NT2/D1 (cell line): ENCODE results near the gene CACNA1A.

ENCODE experiments used
- DNase-seq: peaks from one replicate; pipeline ENCODE4 v3.0.0-alpha.2; 2011; ENCODE audit warnings: low read depth, low spot score
- H3K27me3 ChIP-seq: 2 replicates; pipeline ENCODE4 v1.6.0; 2011; ENCODE audit warnings: mild to moderate bottlenecking; ENCODE audit not compliant: insufficient read length, insufficient read depth
- H3K36me3 ChIP-seq: 2 replicates; pipeline ENCODE4 v1.6.1; 2011; ENCODE audit warnings: mild to moderate bottlenecking, low read length, mixed read lengths; ENCODE audit not compliant: insufficient read depth, insufficient read length
- H3K4me1 ChIP-seq: 2 replicates; pipeline ENCODE4 v1.5.1; 2011; ENCODE audit not compliant: insufficient read depth, insufficient read length
- H3K4me3 ChIP-seq: 2 replicates; pipeline ENCODE4 v1.5.1; 2011; ENCODE audit warnings: low read depth; ENCODE audit not compliant: insufficient read length
- H3K9ac ChIP-seq: 2 replicates; pipeline ENCODE4 v1.6.0; 2011; ENCODE audit warnings: low read depth; ENCODE audit not compliant: insufficient read length
- H3K9me3 ChIP-seq: 2 replicates; pipeline ENCODE4 v1.5.1; 2011; ENCODE audit warnings: mild to moderate bottlenecking, low read length; ENCODE audit not compliant: insufficient read depth
- SUZ12 ChIP-seq: IDR thresholded peaks from 2 replicates; pipeline ENCODE4 v1.6.1; 2011; ENCODE audit not compliant: insufficient read length, insufficient read depth; ENCODE audit errors: extremely low read depth
- YY1 ChIP-seq: IDR thresholded peaks from 2 replicates; pipeline ENCODE4 v1.6.1; 2011; ENCODE audit not compliant: insufficient read length, insufficient read depth
- ZNF274 ChIP-seq: IDR thresholded peaks from 2 replicates; pipeline ENCODE4 v1.6.1; 2011; ENCODE audit warnings: mild to moderate bottlenecking, low read depth, low read length

Gene CACNA1A

DNA sequence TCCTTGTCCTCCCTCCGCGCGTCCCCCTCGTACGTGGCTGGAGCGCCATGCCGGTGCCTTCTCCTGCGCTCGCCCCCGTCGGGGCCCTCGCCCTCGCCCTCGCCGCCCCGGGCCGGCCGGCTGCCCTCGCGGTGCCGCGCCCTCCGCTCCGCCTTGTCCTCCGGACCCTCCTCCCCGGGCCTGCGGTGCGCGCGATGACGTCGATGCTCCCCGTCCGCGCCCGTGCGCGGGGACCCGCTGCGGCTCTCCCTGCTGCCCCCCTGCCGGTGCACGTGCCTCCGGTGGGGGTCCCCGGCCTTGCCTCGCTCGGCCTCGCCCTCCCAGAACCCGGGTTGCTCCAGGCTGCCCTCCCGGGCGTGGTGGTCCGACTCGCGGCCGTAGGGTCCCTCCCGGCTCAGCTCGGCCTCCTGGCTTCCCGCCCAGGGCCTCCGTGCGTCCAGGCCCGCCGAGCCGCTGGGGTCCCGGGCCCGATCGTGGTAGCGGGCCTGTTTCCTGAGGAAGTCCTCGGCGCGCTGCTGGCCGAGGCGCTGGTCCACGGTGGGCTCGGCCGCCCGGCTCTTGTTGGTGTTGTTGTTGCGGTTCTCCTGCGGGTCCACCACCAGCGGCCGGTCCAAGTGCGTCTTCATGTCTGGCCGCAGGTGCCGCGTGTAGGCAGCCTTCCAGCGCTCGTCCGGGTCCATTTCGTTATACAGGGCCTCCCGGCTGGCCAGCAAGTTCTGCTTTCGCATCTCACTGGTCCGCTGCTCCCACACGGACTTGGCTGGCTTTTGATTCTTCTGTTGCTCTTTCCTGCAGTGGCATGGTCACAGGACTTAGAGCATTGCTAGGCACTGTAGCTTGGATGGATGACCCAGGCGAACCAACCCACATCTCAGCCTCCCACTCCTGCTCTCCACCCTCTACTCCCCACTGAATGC lies 207.5 kb downstream of the CACNA1A start:
- no peak overlapping the region for H3K4me3 ChIP-seq
- DNase-seq = no peak
- H3K4me1 ChIP-seq = peaks cover 13% of the 10 kb centered on the region
- H3K9ac ChIP-seq = no peak overlapping the region
- H3K9me3 ChIP-seq = no peaks in the 10 kb centered on the region
- H3K27me3 ChIP-seq = no peaks in the 10 kb centered on the region
- no peaks in the 10 kb centered on the region for H3K36me3 ChIP-seq
- TF ChIP-seq SUZ12 (no peak), ZNF274 (no peak), YY1 (no peak)

- Histone ChIP-seq H3K27me3 (no peaks in the 10 kb centered on the region), H3K4me1 (no peaks in the 10 kb centered on the region), H3K36me3 (no peaks in the 10 kb centered on the region), H3K9ac (no peak overlapping the region), H3K9me3 (no peaks in the 10 kb centered on the region), H3K4me3 (no peak overlapping the region)
- TF ChIP-seq ZNF274 (no peak), YY1 (no peak), SUZ12 (no peak)
- no peak for DNase-seq
Observed at GRCh38 chr19:13297023-13297422, 209.3 kb downstream of the CACNA1A start.

GRCh38 chr19:13294812-13295567 lies 211.3 kb downstream of the CACNA1A start:
- Histone ChIP-seq H3K9ac (no peak overlapping the region), H3K4me1 (no peaks in the 10 kb centered on the region), H3K27me3 (no peaks in the 10 kb centered on the region), H3K4me3 (no peak overlapping the region), H3K9me3 (no peaks in the 10 kb centered on the region), H3K36me3 (no peaks in the 10 kb centered on the region)
- DNase-seq = no peak
- TF ChIP-seq ZNF274 = no peak
- no peak for TF ChIP-seq YY1
- no peak for TF ChIP-seq SUZ12

DNA sequence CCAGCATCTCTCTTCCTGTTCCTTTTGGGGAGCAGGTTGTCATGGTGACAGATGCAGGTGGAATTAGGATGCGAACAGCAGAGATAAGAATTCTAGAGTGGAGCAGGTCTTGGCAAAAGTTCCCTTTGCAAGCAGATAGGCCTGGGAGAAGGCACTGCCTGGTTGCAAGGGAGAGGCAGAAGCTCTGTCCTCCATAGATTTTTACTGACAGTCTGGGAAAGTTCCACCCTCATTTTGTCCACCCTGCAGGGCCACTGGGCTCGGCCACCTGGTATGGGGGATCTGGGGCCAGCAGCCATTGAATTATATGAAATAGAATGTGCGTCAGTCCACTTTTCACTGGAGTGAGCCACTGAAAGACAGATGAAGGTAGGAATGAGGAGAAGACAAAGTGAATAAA lies 214.4 kb downstream of the CACNA1A start:
- H3K4me1 ChIP-seq = no peaks in the 10 kb centered on the region
- H3K27me3 ChIP-seq = no peaks in the 10 kb centered on the region
- no peaks in the 10 kb centered on the region for H3K9me3 ChIP-seq
- H3K36me3 ChIP-seq = no peaks in the 10 kb centered on the region
- no peak overlapping the region for H3K4me3 ChIP-seq
- no peak for DNase-seq
- no peak overlapping the region for H3K9ac ChIP-seq
- TF ChIP-seq ZNF274 (no peak), YY1 (no peak), SUZ12 (no peak)

- TF ChIP-seq YY1 = no peak
- no peak for TF ChIP-seq ZNF274
- no peak for TF ChIP-seq SUZ12
- DNase-seq = no peak
- H3K9ac ChIP-seq = no peak overlapping the region
- no peaks in the 10 kb centered on the region for H3K27me3 ChIP-seq
- no peaks in the 10 kb centered on the region for H3K9me3 ChIP-seq
- H3K4me1 ChIP-seq = no peaks in the 10 kb centered on the region
- H3K4me3 ChIP-seq = no peak overlapping the region
- H3K36me3 ChIP-seq = no peaks in the 10 kb centered on the region
Observed at GRCh38 chr19:13290741-13291140, 215.5 kb downstream of the CACNA1A start.

- Histone ChIP-seq H3K9me3 (no peaks in the 10 kb centered on the region), H3K4me3 (no peak overlapping the region), H3K27me3 (no peaks in the 10 kb centered on the region), H3K4me1 (no peaks in the 10 kb centered on the region), H3K9ac (no peak overlapping the region), H3K36me3 (no peaks in the 10 kb centered on the region)
- DNase-seq = no peak
- TF ChIP-seq ZNF274 (no peak), YY1 (no peak), SUZ12 (no peak)
Observed at GRCh38 chr19:13289295-13289694, 217.0 kb downstream of the CACNA1A start.

GRCh38 chr19:13286195-13286985 lies 219.9 kb downstream of the CACNA1A start:
- H3K4me3 ChIP-seq = no peak overlapping the region
- H3K36me3 ChIP-seq = no peaks in the 10 kb centered on the region
- H3K9ac ChIP-seq = no peak overlapping the region
- TF ChIP-seq ZNF274 = no peak
- TF ChIP-seq SUZ12 = no peak
- TF ChIP-seq YY1 = no peak
- H3K9me3 ChIP-seq = no peaks in the 10 kb centered on the region
- DNase-seq = no peak
- no peaks in the 10 kb centered on the region for H3K27me3 ChIP-seq
- H3K4me1 ChIP-seq = peaks cover 13% of the 10 kb centered on the region
